ENCODE results near the gene NUDT8. TPM values are rescaled to one million over a fixed set of nuclear protein-coding genes. Genes with fewer than 3 reads are reported as not detected.

The NUDT8 gene
- polyA plus RNA-seq, 1 of the 3 experiments (the other 2 are of a cell fraction): 2.7 TPM

GRCh38 chr11:67648140-67648795 is 18.5 kb upstream of the NUDT8 start:
- no peak for DNase-seq

GRCh38 chr11:67647471-67647870 is 17.7 kb upstream of the NUDT8 start:
- Histone ChIP-seq H3K9me2 (no peaks in the 10 kb centered on the region), H2AFZ (ENCODE audit: low read depth) (no peak overlapping the region), H3F3A (replicated peaks; ENCODE audit: insufficient read depth) (no peaks in the 10 kb centered on the region), H3K36me3 (replicated peaks in 1 of 2; ENCODE audit: control insufficient read depth in 1 of 2, insufficient read depth in 2 of 2, low read length in 1 of 2) (no peaks in the 10 kb centered on the region), H3K27ac (ENCODE audit: low read depth in 2 of 2, low read length in 1 of 2) (no peak overlapping the region), H3K4me3 (ENCODE audit: low read depth in 2 of 2, low read length in 1 of 2) (no peak overlapping the region), H3K4me1 (ENCODE audit: control insufficient read depth in 1 of 2, insufficient read depth in 2 of 2, low read depth in 1 of 2, low read length in 1 of 2) (no peaks in the 10 kb centered on the region; a peak in 1 of 4 replicates), H3K4me2 (no peak overlapping the region), H3K27me3 (ENCODE audit: insufficient read depth) (no peaks in the 10 kb centered on the region), H4K20me1 (ENCODE audit: insufficient read depth) (no peaks in the 10 kb centered on the region), H3K79me2 (ENCODE audit: insufficient read depth) (no peaks in the 10 kb centered on the region), H3K9me3 (no peaks in the 10 kb centered on the region), H3K9ac (no peak overlapping the region)
- WGBS (ENCODE audit: low lambda C conversion rate): 90% methylated on average over 4 of the region's 15 CpGs
- no peak for DNase-seq
- CTCF ChIA-PET: interaction anchor here (1.4 to 21.6 kb wide), 3 partner anchors 12 to 20 kb away, joined by 6 to 308 read pairs (median 21); partner anchors contain the start of genes NUDT8 and TBX10
- POLR2A ChIA-PET: no interaction called here
- TF ChIP-seq MEF2A (IDR thresholded peaks at IDR 0.05; ENCODE audit: borderline replicate concordance, low read depth) (no peak), MXI1 (IDR thresholded peaks at IDR 0.05; ENCODE audit: low read depth, low read length) (no peak), CTCF (IDR thresholded peaks at IDR 0.05) (no peak), RFX5 (IDR thresholded peaks at IDR 0.05; ENCODE audit: low read length) (no peak), CHD2 (IDR thresholded peaks at IDR 0.05; ENCODE audit: low read length, partially characterized antibody) (no peak), POLR2AphosphoS5 (IDR thresholded peaks at IDR 0.05; ENCODE audit: low read depth, low read length) (no peak), EZH2phosphoT487 (IDR thresholded peaks at IDR 0.05; ENCODE audit: borderline replicate concordance, low read depth) (no peak), SMC3 (IDR thresholded peaks at IDR 0.05; ENCODE audit: low read depth, low read length) (no peak)
- TF ChIP-seq, protein P1, sequence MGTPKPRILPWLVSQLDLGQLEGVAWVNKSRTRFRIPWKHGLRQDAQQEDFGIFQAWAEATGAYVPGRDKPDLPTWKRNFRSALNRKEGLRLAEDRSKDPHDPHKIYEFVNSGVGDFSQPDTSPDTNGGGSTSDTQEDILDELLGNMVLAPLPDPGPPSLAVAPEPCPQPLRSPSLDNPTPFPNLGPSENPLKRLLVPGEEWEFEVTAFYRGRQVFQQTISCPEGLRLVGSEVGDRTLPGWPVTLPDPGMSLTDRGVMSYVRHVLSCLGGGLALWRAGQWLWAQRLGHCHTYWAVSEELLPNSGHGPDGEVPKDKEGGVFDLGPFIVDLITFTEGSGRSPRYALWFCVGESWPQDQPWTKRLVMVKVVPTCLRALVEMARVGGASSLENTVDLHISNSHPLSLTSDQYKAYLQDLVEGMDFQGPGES (IDR thresholded peaks at IDR 0.05; ENCODE audit: low read depth, low read length): no peak

More at GRCh38 chr11:67648140-67648795, 18.5 kb upstream of the NUDT8 start:
- Histone ChIP-seq H3K36me3 (replicated peaks in 1 of 2; ENCODE audit: control insufficient read depth in 1 of 2, insufficient read depth in 2 of 2, low read length in 1 of 2) (no peaks in the 10 kb centered on the region), H3K27ac (ENCODE audit: low read depth in 2 of 2, low read length in 1 of 2) (no peak overlapping the region), H3K4me2 (no peak overlapping the region), H2AFZ (ENCODE audit: low read depth) (no peak overlapping the region), H4K20me1 (ENCODE audit: insufficient read depth) (no peaks in the 10 kb centered on the region), H3K9me2 (no peaks in the 10 kb centered on the region), H3K79me2 (ENCODE audit: insufficient read depth) (no peaks in the 10 kb centered on the region), H3K9me3 (no peaks in the 10 kb centered on the region), H3F3A (replicated peaks; ENCODE audit: insufficient read depth) (no peaks in the 10 kb centered on the region), H3K9ac (no peak overlapping the region), H3K4me3 (ENCODE audit: low read depth in 2 of 2, low read length in 1 of 2) (no peak overlapping the region), H3K27me3 (ENCODE audit: insufficient read depth) (no peaks in the 10 kb centered on the region), H3K4me1 (ENCODE audit: control insufficient read depth in 1 of 2, insufficient read depth in 2 of 2, low read depth in 1 of 2, low read length in 1 of 2) (no peaks in the 10 kb centered on the region; a peak in 1 of 4 replicates)
- 59% methylated on average over 3 of the region's 12 CpGs for WGBS (ENCODE audit: low lambda C conversion rate)
- CTCF ChIA-PET: interaction anchor here (0.6 to 21.6 kb wide), 5 partner anchors 11 to 34 kb away, joined by 3 to 308 read pairs (median 6); partner anchors contain the start of genes NUDT8 and TBX10
- POLR2A ChIA-PET: interaction anchor here (1.1 kb wide), 1 partner anchor 18 kb away, joined by 3 read pairs; the partner anchor contains the start of gene NUDT8
- TF ChIP-seq CHD2 (IDR thresholded peaks at IDR 0.05; ENCODE audit: low read length, partially characterized antibody) (no peak), POLR2AphosphoS5 (IDR thresholded peaks at IDR 0.05; ENCODE audit: low read depth, low read length) (no peak), EZH2phosphoT487 (IDR thresholded peaks at IDR 0.05; ENCODE audit: borderline replicate concordance, low read depth) (no peak), NRF1 (IDR thresholded peaks at IDR 0.05; ENCODE audit: low read depth, low read length) (no peak)

All from SK-N-SH (cell line).